ENCODE results near the gene SCGN.
"Not testable (repeated sequence)": the region's sequence is repeated elsewhere in the genome, so short reads cannot be mapped to it uniquely, and the experiment has no call there.

Gene SCGN

GRCh38 chr6:25732468-25733198 lies 80.6 kb downstream of the SCGN start:
- DNase-seq, result peak; percentile 67

DNA sequence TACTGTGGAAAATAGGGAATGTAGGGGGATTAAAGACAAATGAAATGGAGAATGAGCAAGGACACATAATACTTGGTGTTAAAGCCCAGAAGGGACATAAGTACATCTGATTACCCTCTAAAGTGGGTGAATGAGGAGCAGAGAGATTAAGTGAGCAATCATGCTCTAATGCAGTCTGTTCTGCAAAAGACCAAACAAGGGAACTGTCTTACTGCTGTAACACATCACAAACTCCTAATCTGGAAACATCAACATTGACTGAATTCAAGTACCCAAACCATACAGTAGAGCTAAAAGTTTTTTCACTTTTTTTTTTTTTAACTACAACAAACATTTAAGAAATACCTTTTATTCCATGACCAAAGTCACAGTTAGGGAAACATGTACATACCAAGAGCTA lies 83.2 kb downstream of the SCGN start:
- DNase-seq, result no peak

GRCh38 chr6:25743868-25744267 lies 91.9 kb downstream of the SCGN start:
- DNase-seq, result no peak

GRCh38 chr6:25745836-25746235 lies 93.8 kb downstream of the SCGN start:
- DNase-seq, result no peak

DNA sequence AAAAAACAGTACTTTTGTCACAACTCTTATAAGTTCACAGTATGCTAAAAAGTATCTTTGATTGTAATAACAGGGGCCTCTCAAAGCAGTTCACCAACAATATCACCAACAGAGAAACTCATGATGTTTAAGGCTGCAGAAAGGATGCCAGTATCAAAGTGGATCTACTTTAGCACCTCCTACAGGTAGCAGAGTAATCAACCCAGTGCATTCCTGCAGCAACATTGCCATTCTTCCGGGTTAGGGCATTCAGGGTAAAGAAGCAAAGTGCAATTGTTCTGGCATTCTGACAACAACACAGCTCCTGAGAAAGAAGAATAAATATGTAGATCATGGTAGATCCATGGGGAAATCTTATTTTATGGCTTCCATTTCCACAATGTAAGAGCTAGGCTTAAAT lies 95.0 kb downstream of the SCGN start:
- DNase-seq, result no peak

GRCh38 chr6:25747477-25747876 lies 95.5 kb downstream of the SCGN start:
- no peak for DNase-seq

GRCh38 chr6:25748049-25748448 lies 96.0 kb downstream of the SCGN start:
- DNase-seq, result no peak

DNA sequence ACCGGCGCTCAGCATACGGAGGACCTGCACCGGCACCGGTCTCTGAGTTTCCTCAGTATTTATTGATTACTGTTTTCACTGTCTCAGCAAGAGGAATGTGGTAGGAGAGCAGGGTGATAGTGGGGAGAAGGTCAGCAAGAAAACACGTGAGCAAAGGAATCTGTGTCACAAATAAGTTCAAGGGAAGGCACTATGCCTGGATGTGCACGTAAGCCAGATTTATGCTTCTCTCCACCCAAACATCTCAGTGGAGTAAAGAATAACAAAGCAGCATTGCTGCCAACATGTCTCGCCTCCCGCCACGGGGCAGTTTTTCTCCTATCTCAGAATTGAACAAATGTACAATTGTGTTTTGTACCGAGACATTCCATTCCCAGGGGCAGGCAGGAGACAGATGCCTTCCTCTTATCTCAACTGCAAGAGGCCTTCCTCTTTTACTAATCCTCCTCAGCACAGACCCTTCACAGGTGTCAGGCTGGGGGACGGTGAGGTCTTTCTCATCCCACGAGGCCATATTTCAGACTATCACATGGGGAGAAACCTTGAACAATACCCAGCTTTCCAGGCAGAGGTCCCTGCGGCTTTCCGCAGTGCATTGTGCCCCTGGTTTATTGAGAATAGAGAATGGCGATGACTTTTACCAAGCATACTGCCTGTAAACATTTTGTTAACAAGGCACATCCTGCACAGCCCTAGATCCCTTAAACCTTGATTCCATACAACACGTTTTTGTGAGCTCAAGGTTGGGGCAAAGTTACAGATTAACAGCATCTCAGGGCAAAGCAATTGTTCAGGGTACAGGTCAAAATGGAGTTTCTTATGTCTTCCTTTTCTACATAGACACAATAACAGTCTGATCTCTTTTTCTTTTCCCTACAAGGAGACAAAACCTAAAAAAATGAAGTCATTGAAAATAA lies 96.8 kb downstream of the SCGN start:
- DNase-seq, result not testable (repeated sequence)

GRCh38 chr6:25749837-25750236 lies 97.8 kb downstream of the SCGN start:
- DNase-seq, result no peak

DNA sequence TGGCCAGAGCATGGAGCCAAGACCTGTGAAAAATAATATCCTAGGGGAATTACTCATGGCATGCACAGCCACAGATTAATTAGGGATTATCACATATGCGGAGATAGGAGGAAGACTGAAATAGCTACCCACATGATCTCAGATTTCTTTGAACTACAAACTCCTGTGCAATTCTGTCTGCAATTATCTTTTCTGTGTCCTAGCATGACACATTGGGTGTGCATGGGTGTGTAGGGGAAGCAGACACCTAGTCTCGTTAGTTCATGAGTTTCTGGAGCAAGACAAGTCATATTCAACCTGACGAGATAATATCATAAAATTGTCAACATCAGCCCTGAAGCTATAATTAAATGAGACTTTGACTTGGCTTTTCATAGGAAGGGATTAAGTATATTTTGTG lies 98.9 kb downstream of the SCGN start:
- DNase-seq, result no peak
